Measurements from ENCODE around the gene TRIML1.

DNA sequence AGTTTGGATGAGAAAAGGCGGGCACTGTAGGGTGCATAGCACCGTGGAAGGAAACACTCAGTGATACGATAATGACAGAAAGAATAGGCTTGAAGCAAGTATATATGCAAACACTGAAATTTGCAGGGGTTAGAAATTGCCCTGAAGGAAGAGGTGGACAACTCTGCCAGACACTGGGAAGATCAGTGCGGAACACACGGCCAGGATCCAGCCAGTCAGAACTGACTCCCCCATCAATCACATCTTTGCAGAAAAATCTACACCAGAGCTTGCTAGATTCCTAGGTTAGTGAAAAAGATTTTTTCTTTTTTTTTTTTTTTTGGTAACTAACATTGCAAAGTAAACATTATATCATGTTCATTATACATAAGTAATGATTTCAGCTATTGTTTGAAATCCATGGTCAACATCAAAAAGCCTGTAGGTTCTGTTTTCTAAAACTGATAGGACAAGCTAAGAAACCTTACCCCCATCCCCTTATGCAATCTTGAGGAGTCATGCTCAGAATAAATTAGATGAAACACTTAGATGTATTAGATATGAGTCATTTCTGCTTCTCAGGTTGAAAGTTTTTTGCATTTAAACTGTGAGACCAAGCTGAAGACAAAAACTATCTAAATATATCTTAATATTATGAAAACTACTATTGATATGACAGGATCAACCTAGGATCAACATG is 38.9 kb downstream of the TRIML1 start:
- TF ChIP-seq POLR2AphosphoS5 (IDR thresholded peaks at IDR 0.05) = no peak
- TF ChIP-seq, protein P1, sequence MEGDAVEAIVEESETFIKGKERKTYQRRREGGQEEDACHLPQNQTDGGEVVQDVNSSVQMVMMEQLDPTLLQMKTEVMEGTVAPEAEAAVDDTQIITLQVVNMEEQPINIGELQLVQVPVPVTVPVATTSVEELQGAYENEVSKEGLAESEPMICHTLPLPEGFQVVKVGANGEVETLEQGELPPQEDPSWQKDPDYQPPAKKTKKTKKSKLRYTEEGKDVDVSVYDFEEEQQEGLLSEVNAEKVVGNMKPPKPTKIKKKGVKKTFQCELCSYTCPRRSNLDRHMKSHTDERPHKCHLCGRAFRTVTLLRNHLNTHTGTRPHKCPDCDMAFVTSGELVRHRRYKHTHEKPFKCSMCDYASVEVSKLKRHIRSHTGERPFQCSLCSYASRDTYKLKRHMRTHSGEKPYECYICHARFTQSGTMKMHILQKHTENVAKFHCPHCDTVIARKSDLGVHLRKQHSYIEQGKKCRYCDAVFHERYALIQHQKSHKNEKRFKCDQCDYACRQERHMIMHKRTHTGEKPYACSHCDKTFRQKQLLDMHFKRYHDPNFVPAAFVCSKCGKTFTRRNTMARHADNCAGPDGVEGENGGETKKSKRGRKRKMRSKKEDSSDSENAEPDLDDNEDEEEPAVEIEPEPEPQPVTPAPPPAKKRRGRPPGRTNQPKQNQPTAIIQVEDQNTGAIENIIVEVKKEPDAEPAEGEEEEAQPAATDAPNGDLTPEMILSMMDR (IDR thresholded peaks at IDR 0.05; ENCODE audit: poor library complexity, severe bottlenecking) = no peak
- no peak for TF ChIP-seq EP300 (conservative IDR thresholded peaks at IDR 0.05; ENCODE audit: poor library complexity, severe bottlenecking)
- no peak for TF ChIP-seq RAD21 (conservative IDR thresholded peaks at IDR 0.05)

Data from neural cell (in vitro differentiated cells).